ENCODE results near the gene HLA-G.
"Not testable (repeated sequence)": the region's sequence is repeated elsewhere in the genome, so short reads cannot be mapped to it uniquely, and the experiment has no call there.

The HLA-G gene

DNA sequence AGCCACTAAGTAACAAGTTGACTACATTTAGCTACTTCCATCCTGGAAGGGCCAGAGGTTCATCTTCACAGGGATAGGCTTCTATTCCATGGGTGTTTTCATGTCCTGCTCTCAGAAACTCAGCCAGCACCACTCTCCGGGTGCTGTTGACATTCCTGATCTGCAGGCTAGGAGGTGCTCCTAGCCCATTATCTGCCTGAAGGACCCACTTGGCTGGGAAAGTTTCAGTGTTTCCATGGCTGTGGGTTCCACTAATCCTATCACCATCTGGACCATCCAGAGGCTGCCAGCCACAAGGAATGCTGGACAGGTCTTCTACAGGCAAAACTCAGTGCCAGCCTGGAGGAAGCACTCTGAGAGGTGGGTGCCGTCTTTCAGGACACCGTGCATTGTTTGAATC, 45.2 kb downstream of the HLA-G start:
- no peak for DNase-seq (ENCODE audit: low read depth)

DNA sequence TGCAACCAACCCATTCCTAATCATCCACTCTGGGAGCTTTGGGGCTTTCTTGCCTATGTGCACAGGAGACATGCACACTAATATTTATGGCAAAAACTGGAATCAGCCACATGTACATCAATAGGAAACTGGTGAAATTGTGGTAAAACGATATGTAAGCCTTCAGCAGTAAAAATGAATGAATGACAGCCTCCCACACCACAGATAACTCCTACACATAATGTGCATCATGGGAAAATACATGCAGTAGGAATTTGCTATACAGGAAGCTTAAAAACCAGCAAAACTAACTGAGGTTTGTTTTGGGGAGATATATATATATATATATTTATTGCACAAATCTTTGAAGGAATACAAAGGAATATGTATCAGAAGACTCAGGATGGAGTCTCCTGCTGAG, 47.6 kb downstream of the HLA-G start:
- DNase-seq (ENCODE audit: low read depth) = no peak

DNA sequence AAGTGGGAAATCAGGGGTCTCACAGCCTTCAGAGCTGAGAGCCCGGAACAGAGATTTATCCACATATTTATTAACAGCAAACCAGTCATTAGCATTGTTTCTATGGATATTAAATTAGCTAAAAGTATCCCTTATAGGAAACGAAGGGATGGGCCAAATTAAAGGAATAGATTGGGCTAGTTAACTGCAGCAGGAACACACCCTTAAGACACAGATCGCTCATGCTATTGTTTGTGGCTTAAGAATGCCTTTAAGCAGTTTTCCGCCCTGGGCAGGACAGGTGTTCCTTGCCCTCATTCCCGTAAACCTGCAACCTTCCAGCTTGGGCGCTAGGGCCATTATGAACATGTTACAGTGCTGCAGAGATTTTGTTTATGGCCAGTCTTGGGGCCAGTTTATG, 48.1 kb downstream of the HLA-G start:
- DNase-seq (ENCODE audit: low read depth) = not testable (repeated sequence)

All from T-helper 22 cell (primary cell).